HuH-7 (cell line): ENCODE measurements around the gene NPTXR.
"Not testable (repeated sequence)": the region's sequence is repeated elsewhere in the genome, so short reads cannot be mapped to it uniquely, and the experiment has no call there.

Experiments
- DNase-seq: peaks from one replicate; pipeline ENCODE4 v3.0.0; 2011; ENCODE audit warnings: low spot score

The NPTXR gene

GRCh38 chr22:38868286-38868721, 24.5 kb upstream of the NPTXR start:
- DNase-seq, result no peak

- no peak for DNase-seq
Measured at GRCh38 chr22:38867471-38868285, 23.9 kb upstream of the NPTXR start.

- no peak for DNase-seq
Measured at GRCh38 chr22:38867124-38867455, 23.3 kb upstream of the NPTXR start.

GRCh38 chr22:38866399-38867123, 22.7 kb upstream of the NPTXR start:
- DNase-seq, result no peak

- DNase-seq, result no peak
Measured at GRCh38 chr22:38866024-38866398, 22.2 kb upstream of the NPTXR start.

- DNase-seq, result no peak
Measured at GRCh38 chr22:38865201-38866023, 21.6 kb upstream of the NPTXR start.

GRCh38 chr22:38864361-38865191, 20.7 kb upstream of the NPTXR start:
- DNase-seq, result no peak

- no peak for DNase-seq
Measured at GRCh38 chr22:38863531-38864131, 19.8 kb upstream of the NPTXR start.

GRCh38 chr22:38862375-38863329, 18.8 kb upstream of the NPTXR start:
- no peak for DNase-seq

- no peak for DNase-seq
Measured at GRCh38 chr22:38861927-38862326, 18.1 kb upstream of the NPTXR start.

GRCh38 chr22:38861170-38861876, 17.5 kb upstream of the NPTXR start:
- no peak for DNase-seq

- no peak for DNase-seq
Measured at GRCh38 chr22:38860283-38861169, 16.7 kb upstream of the NPTXR start.

- DNase-seq, result no peak
Measured at GRCh38 chr22:38859581-38860282, 15.9 kb upstream of the NPTXR start.

- no peak for DNase-seq
Measured at GRCh38 chr22:38858492-38858891, 14.7 kb upstream of the NPTXR start.

- not testable (repeated sequence) for DNase-seq
Measured at GRCh38 chr22:38854476-38854875, 10.6 kb upstream of the NPTXR start.

GRCh38 chr22:38853883-38854282, 10.1 kb upstream of the NPTXR start:
- DNase-seq, result not testable (repeated sequence)

GRCh38 chr22:38853196-38853651, 9.4 kb upstream of the NPTXR start:
- no peak for DNase-seq

GRCh38 chr22:38852522-38852921, 8.7 kb upstream of the NPTXR start:
- DNase-seq, result no peak
